Esophagus squamous epithelium (tissue), 4 donors: ENCODE results near the gene TBC1D12.

Experiments used
- POLR2A ChIP-seq, 4 donors: fragments of 450-650 bp; IDR thresholded peaks; one replicate each; pipeline ENCODE4 v1.6.1; 2017; ENCODE audit warnings: antibody characterized with exemption in 4 of 4, mild to moderate bottlenecking in 4 of 4, moderate library complexity in 3 of 4
- TF ChIP-seq, protein P1 (sequence below), 6 experiments: fragments of 450-650 bp in 4 of 6; fragments of 200-600 bp in 2 of 6; sonication (generic) in 2 of 6; IDR thresholded peaks; one replicate each; pipeline ENCODE4 v1.5.1; 2016 to 2019; ENCODE audit warnings: antibody characterized with exemption in 6 of 6, mild to moderate bottlenecking in 4 of 6, moderate library complexity in 4 of 6

DNA sequence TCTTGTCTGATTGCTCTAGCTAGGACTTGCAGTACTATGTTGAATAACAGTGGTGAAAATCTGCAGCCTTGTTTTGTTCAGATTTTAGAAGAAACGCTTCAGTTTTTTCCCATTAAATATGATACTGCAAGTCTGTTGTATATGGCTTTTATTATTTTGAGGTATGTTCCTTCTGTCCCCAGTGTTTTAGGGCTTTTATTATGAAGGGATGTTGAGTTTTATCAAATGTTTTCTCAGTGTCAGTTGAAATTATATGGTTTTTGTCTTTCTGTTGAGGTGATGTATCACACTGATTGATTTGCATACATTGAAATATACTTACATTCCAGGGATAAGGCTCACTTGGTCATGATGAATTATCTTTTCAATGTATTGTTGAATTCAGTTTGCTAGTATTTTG is 82.8 kb downstream of the TBC1D12 start:
- TF ChIP-seq, protein P1, sequence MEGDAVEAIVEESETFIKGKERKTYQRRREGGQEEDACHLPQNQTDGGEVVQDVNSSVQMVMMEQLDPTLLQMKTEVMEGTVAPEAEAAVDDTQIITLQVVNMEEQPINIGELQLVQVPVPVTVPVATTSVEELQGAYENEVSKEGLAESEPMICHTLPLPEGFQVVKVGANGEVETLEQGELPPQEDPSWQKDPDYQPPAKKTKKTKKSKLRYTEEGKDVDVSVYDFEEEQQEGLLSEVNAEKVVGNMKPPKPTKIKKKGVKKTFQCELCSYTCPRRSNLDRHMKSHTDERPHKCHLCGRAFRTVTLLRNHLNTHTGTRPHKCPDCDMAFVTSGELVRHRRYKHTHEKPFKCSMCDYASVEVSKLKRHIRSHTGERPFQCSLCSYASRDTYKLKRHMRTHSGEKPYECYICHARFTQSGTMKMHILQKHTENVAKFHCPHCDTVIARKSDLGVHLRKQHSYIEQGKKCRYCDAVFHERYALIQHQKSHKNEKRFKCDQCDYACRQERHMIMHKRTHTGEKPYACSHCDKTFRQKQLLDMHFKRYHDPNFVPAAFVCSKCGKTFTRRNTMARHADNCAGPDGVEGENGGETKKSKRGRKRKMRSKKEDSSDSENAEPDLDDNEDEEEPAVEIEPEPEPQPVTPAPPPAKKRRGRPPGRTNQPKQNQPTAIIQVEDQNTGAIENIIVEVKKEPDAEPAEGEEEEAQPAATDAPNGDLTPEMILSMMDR (IDR thresholded peaks at IDR 0.05) = no peak
- no peak for TF ChIP-seq POLR2A (IDR thresholded peaks at IDR 0.05)
